ENCODE data around the gene SPOCK1.

The SPOCK1 gene

DNA sequence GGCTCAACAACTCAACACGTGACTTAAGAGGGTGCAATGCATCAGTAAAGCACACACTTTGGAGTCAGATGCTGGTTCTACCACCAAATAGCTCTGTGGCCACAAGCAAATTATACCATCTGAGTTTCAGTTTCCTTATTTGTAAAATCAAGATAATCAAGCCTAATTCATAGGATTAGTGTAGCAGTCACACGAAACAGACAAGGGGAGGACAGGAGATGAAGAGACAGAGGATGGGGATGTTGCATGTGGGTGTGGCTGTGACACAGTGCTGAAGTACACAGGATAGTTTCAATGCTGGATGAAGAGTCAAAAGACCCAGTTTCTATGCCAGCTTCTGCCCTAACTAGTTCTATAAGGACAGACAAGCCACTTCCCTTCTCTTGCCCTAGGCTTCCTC is 60.2 kb downstream of the SPOCK1 start:
- Histone ChIP-seq H3K18ac (ENCODE audit: low read depth in 1 of 2, low read length in 2 of 2) (no peak overlapping the region), H3K14ac (ENCODE audit: low read length in 2 of 2) (no peak overlapping the region), H2BK5ac (ENCODE audit: low read depth, low read length, poor library complexity, severe bottlenecking) (no peak overlapping the region), H2BK120ac (ENCODE audit: low read depth, low read length) (no peak overlapping the region), H3K4me2 (ENCODE audit: low read length, poor library complexity, severe bottlenecking) (no peak overlapping the region), H2BK15ac (ENCODE audit: low read depth, poor library complexity, severe bottlenecking) (no peak overlapping the region), H3K79me1 (replicated peaks; ENCODE audit: low read length, poor library complexity, severe bottlenecking) (no peaks in the 10 kb centered on the region), H3K9me3 (ENCODE audit: control insufficient read depth, low read length) (no peaks in the 10 kb centered on the region), H4K8ac (ENCODE audit: low read length) (no peak overlapping the region), H2AK5ac (ENCODE audit: low read length, severe bottlenecking) (no peak overlapping the region), H4K91ac (ENCODE audit: low read length) (no peak overlapping the region), H3K23ac (ENCODE audit: low read length in 2 of 2) (no peak overlapping the region), H3K27me3 (ENCODE audit: control insufficient read depth in 1 of 2, insufficient read depth in 1 of 2, low read length in 2 of 2) (no peaks in the 10 kb centered on the region), H3K4me1 (ENCODE audit: control insufficient read depth, insufficient read depth, low read depth, low read length) (no peaks in the 10 kb centered on the region), H3K4ac (ENCODE audit: low read depth in 1 of 2, low read length in 2 of 2) (no peak overlapping the region), H3K36me3 (ENCODE audit: control insufficient read depth in 1 of 2, insufficient read depth in 2 of 2, low read depth in 1 of 2, low read length in 2 of 2) (no peaks in the 10 kb centered on the region), H3K9ac (ENCODE audit: low read length) (no peak overlapping the region), H3K27ac (ENCODE audit: low read length, poor library complexity, severe bottlenecking) (no peak overlapping the region), H2AFZ (ENCODE audit: low read depth, low read length) (no peak overlapping the region), H3K4me3 (ENCODE audit: insufficient read depth in 1 of 2, low read depth in 1 of 2, low read length in 2 of 2) (no peak overlapping the region), H2BK12ac (ENCODE audit: low read length in 2 of 2) (no peak overlapping the region)
- 59% methylated on average over 2 of the region's 2 CpGs for WGBS
- no peak for DNase-seq

DNA sequence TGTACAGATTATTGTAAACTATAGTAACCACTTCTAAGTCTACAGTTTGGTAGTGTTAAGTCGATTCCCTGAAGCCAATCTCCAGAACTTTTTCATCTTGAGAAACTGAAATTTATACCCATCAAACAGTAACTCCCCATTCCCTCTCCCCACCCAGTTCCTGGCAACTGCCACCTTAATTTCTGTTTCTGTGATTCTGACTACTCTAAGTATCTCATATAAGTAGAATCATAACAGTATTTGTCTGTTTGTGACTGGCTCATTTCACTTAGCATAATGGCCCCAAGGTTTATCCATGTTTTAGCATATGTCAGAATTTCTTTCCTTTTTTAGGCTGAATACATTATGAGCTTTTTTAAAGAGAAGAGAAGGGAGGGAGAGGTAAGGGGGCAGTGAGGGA is 61.4 kb downstream of the SPOCK1 start:
- Histone ChIP-seq H3K4me3 (ENCODE audit: insufficient read depth in 1 of 2, low read depth in 1 of 2, low read length in 2 of 2) (no peak overlapping the region), H3K9ac (ENCODE audit: low read length) (no peak overlapping the region), H3K4me1 (ENCODE audit: control insufficient read depth, insufficient read depth, low read depth, low read length) (no peaks in the 10 kb centered on the region), H2AK5ac (ENCODE audit: low read length, severe bottlenecking) (no peak overlapping the region), H2BK120ac (ENCODE audit: low read depth, low read length) (no peak overlapping the region), H3K27me3 (ENCODE audit: control insufficient read depth in 1 of 2, insufficient read depth in 1 of 2, low read length in 2 of 2) (no peaks in the 10 kb centered on the region), H4K8ac (ENCODE audit: low read length) (no peak overlapping the region), H4K91ac (ENCODE audit: low read length) (no peak overlapping the region), H2BK15ac (ENCODE audit: low read depth, poor library complexity, severe bottlenecking) (no peak overlapping the region), H3K9me3 (ENCODE audit: control insufficient read depth, low read length) (no peaks in the 10 kb centered on the region), H2AFZ (ENCODE audit: low read depth, low read length) (no peak overlapping the region), H3K79me1 (replicated peaks; ENCODE audit: low read length, poor library complexity, severe bottlenecking) (no peaks in the 10 kb centered on the region), H2BK5ac (ENCODE audit: low read depth, low read length, poor library complexity, severe bottlenecking) (no peak overlapping the region), H3K14ac (ENCODE audit: low read length in 2 of 2) (no peak overlapping the region), H2BK12ac (ENCODE audit: low read length in 2 of 2) (no peak overlapping the region), H3K27ac (ENCODE audit: low read length, poor library complexity, severe bottlenecking) (no peak overlapping the region), H3K23ac (ENCODE audit: low read length in 2 of 2) (no peak overlapping the region), H3K4ac (ENCODE audit: low read depth in 1 of 2, low read length in 2 of 2) (no peak overlapping the region), H3K4me2 (ENCODE audit: low read length, poor library complexity, severe bottlenecking) (no peak overlapping the region), H3K18ac (ENCODE audit: low read depth in 1 of 2, low read length in 2 of 2) (no peak overlapping the region), H3K36me3 (ENCODE audit: control insufficient read depth in 1 of 2, insufficient read depth in 2 of 2, low read depth in 1 of 2, low read length in 2 of 2) (no peaks in the 10 kb centered on the region)
- WGBS: 50% methylated on average over 1 of the region's 1 CpG
- no peak for DNase-seq

DNA sequence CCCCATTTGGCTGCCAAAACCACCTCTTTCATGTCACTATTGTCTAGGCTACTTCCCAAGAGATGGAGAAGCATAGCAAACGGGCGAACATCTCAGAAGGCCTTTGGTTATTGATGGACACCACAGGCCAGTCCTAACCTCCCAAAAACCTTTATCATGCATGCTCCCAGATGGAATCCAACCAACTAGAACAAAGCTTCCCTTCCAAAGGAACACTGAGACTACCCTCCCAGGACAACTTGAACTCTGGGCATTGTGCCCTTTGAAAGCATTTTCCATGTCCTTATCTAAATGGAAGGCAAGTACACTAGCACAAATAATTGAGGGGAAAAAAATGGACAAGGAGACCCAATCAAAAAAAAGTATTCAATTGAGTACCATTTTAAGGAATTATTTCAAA is 65.6 kb downstream of the SPOCK1 start:
- WGBS: 85% methylated on average over 2 of the region's 2 CpGs
- Histone ChIP-seq H3K14ac (ENCODE audit: low read length in 2 of 2) (no peak overlapping the region), H3K4me2 (ENCODE audit: low read length, poor library complexity, severe bottlenecking) (no peak overlapping the region), H2BK120ac (ENCODE audit: low read depth, low read length) (no peak overlapping the region), H2BK12ac (ENCODE audit: low read length in 2 of 2) (no peak overlapping the region), H3K79me1 (replicated peaks; ENCODE audit: low read length, poor library complexity, severe bottlenecking) (no peaks in the 10 kb centered on the region), H3K23ac (ENCODE audit: low read length in 2 of 2) (no peak overlapping the region), H3K9me3 (ENCODE audit: control insufficient read depth, low read length) (no peaks in the 10 kb centered on the region), H2AK5ac (ENCODE audit: low read length, severe bottlenecking) (no peak overlapping the region), H4K8ac (ENCODE audit: low read length) (no peak overlapping the region), H3K36me3 (ENCODE audit: control insufficient read depth in 1 of 2, insufficient read depth in 2 of 2, low read depth in 1 of 2, low read length in 2 of 2) (no peaks in the 10 kb centered on the region), H3K4me1 (ENCODE audit: control insufficient read depth, insufficient read depth, low read depth, low read length) (no peaks in the 10 kb centered on the region), H3K27ac (ENCODE audit: low read length, poor library complexity, severe bottlenecking) (no peak overlapping the region), H3K27me3 (ENCODE audit: control insufficient read depth in 1 of 2, insufficient read depth in 1 of 2, low read length in 2 of 2) (no peaks in the 10 kb centered on the region), H4K91ac (ENCODE audit: low read length) (no peak overlapping the region), H2BK5ac (ENCODE audit: low read depth, low read length, poor library complexity, severe bottlenecking) (no peak overlapping the region), H3K4me3 (ENCODE audit: insufficient read depth in 1 of 2, low read depth in 1 of 2, low read length in 2 of 2) (no peak overlapping the region), H3K4ac (ENCODE audit: low read depth in 1 of 2, low read length in 2 of 2) (no peak overlapping the region), H2BK15ac (ENCODE audit: low read depth, poor library complexity, severe bottlenecking) (no peak overlapping the region), H3K9ac (ENCODE audit: low read length) (no peak overlapping the region), H3K18ac (ENCODE audit: low read depth in 1 of 2, low read length in 2 of 2) (no peak overlapping the region), H2AFZ (ENCODE audit: low read depth, low read length) (no peak overlapping the region)
- DNase-seq: no peak

DNA sequence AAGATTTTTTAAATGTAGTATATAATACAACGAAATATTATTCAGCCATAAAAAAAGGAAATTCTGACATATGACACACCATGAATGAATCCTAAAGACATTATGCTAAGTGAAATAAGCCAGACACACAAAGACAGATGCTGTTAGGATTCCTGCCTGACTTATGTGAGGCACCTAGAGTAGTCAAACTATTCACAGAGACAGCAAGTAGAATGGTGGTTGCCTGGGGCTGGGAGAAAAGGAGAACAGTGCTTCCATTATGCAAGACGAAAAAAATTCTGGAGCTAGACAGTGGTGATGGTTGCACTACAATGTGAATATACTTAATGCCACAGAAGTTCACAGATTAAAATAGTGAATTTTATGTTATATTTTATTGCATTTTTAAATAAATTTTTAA is 66.8 kb downstream of the SPOCK1 start:
- H2BK120ac ChIP-seq (ENCODE audit: low read depth, low read length): no peak overlapping the region
- H3K36me3 ChIP-seq (ENCODE audit: control insufficient read depth in 1 of 2, insufficient read depth in 2 of 2, low read depth in 1 of 2, low read length in 2 of 2): no peaks in the 10 kb centered on the region
- no peak overlapping the region for H2AK5ac ChIP-seq (ENCODE audit: low read length, severe bottlenecking)
- H2BK12ac ChIP-seq (ENCODE audit: low read length in 2 of 2): no peak overlapping the region
- H3K4me1 ChIP-seq (ENCODE audit: control insufficient read depth, insufficient read depth, low read depth, low read length): no peaks in the 10 kb centered on the region
- no peak overlapping the region for H3K4me3 ChIP-seq (ENCODE audit: insufficient read depth in 1 of 2, low read depth in 1 of 2, low read length in 2 of 2)
- DNase-seq: no peak
- no peak overlapping the region for H4K8ac ChIP-seq (ENCODE audit: low read length)
- no peak overlapping the region for H3K23ac ChIP-seq (ENCODE audit: low read length in 2 of 2)
- no peak overlapping the region for H3K27ac ChIP-seq (ENCODE audit: low read length, poor library complexity, severe bottlenecking)
- H3K27me3 ChIP-seq (ENCODE audit: control insufficient read depth in 1 of 2, insufficient read depth in 1 of 2, low read length in 2 of 2): no peaks in the 10 kb centered on the region
- no peak overlapping the region for H3K4ac ChIP-seq (ENCODE audit: low read depth in 1 of 2, low read length in 2 of 2)
- H2BK15ac ChIP-seq (ENCODE audit: low read depth, poor library complexity, severe bottlenecking): no peak overlapping the region
- no peak overlapping the region for H4K91ac ChIP-seq (ENCODE audit: low read length)
- H2AFZ ChIP-seq (ENCODE audit: low read depth, low read length): no peak overlapping the region
- no CpG with 5 or more reads among the region's 2 CpGs for WGBS
- no peak overlapping the region for H3K14ac ChIP-seq (ENCODE audit: low read length in 2 of 2)
- no peak overlapping the region for H2BK5ac ChIP-seq (ENCODE audit: low read depth, low read length, poor library complexity, severe bottlenecking)
- no peaks in the 10 kb centered on the region for H3K79me1 ChIP-seq (replicated peaks; ENCODE audit: low read length, poor library complexity, severe bottlenecking)
- no peak overlapping the region for H3K9ac ChIP-seq (ENCODE audit: low read length)
- H3K4me2 ChIP-seq (ENCODE audit: low read length, poor library complexity, severe bottlenecking): no peak overlapping the region
- H3K18ac ChIP-seq (ENCODE audit: low read depth in 1 of 2, low read length in 2 of 2): no peak overlapping the region
- no peaks in the 10 kb centered on the region for H3K9me3 ChIP-seq (ENCODE audit: control insufficient read depth, low read length)
